HEK293 (cell line): ENCODE results near the gene KCNIP4.

Source experiments
- CTCF ChIA-PET: fragments of 350-600 bp; formaldehyde crosslinking; extraction: SDS; loops from one replicate; lab custom pipeline; 2021; ENCODE audit warnings: antibody characterized with exemption; lab: Yijun Ruan, JAX
- POLR2A ChIA-PET: fragments of 300-600 bp; formaldehyde crosslinking; extraction: SDS; loops from one replicate; lab custom pipeline; 2020; ENCODE audit warnings: antibody characterized with exemption, inconsistent platforms; lab: Yijun Ruan, JAX
- H3K27ac ChIP-seq: fragments of 200-500 bp; sonication (Bioruptor generic); 2 replicates; pipeline ENCODE4 v1.5.1; 2014; ENCODE audit warnings: low read depth, low read length, control low read depth, inconsistent platforms; ENCODE audit errors: extremely low read depth
- H3K36me3 ChIP-seq, 2 experiments: fragments of 200-500 bp in 1 of 2; sonication (Bioruptor generic) in 1 of 2; 1 replicate in 1 of 2; 2 replicates in 1 of 2; pipeline ENCODE4 v1.5.1; 2014 to 2017; ENCODE audit warnings: inconsistent platforms in 2 of 2, low read length in 2 of 2; ENCODE audit not compliant: control insufficient read depth in 2 of 2, insufficient read depth in 1 of 2
- H3K4me1 ChIP-seq: fragments of 200-500 bp; sonication (Bioruptor generic); 2 replicates; pipeline ENCODE4 v1.5.1; 2014; ENCODE audit warnings: mild to moderate bottlenecking, low read length, inconsistent platforms; ENCODE audit not compliant: control insufficient read depth, insufficient read depth
- H3K4me3 ChIP-seq: 2 replicates; pipeline ENCODE4 v1.5.1; 2011; ENCODE audit warnings: low read depth, mild to moderate bottlenecking, control low read depth, low read length, moderate library complexity
- H3K9me3 ChIP-seq: fragments of 200-500 bp; sonication (Bioruptor generic); 2 replicates; pipeline ENCODE4 v1.5.1; 2014; ENCODE audit warnings: low read depth, low read length, inconsistent platforms; ENCODE audit not compliant: control insufficient read depth, insufficient read depth
- CTCF ChIP-seq: fragments of 450-650 bp; formaldehyde crosslinking; IDR thresholded peaks from 2 replicates; pipeline ENCODE4 v1.5.1; 2016; ENCODE audit warnings: missing biosample characterization, missing genetic modification characterization
- GLIS2 ChIP-seq: fragments of 450-650 bp; formaldehyde crosslinking; IDR thresholded peaks from 2 replicates; pipeline ENCODE4 v1.5.1; 2016; ENCODE audit warnings: missing biosample characterization, missing genetic modification characterization
- INSM2 ChIP-seq: fragments of 450-650 bp; formaldehyde crosslinking; IDR thresholded peaks from 2 replicates; pipeline ENCODE4 v1.5.1; 2016; ENCODE audit warnings: missing biosample characterization, missing genetic modification characterization
- KLF16 ChIP-seq: fragments of 450-650 bp; formaldehyde crosslinking; IDR thresholded peaks from 2 replicates; pipeline ENCODE4 v1.5.1; 2017; ENCODE audit warnings: missing biosample characterization, missing genetic modification characterization
- MEIS1 ChIP-seq: sonication (generic); formaldehyde crosslinking; IDR thresholded peaks from 2 replicates; pipeline ENCODE4 v1.8.1; 2022; ENCODE audit warnings: missing genetic modification reagents, mild to moderate bottlenecking, borderline replicate concordance
- PRDM4 ChIP-seq: fragments of 450-650 bp; formaldehyde crosslinking; IDR thresholded peaks from 2 replicates; pipeline ENCODE4 v1.5.1; 2017; ENCODE audit warnings: missing biosample characterization, missing genetic modification characterization
- YY1 ChIP-seq: fragments of 450-650 bp; formaldehyde crosslinking; IDR thresholded peaks from 2 replicates; pipeline ENCODE4 v1.5.1; 2018; ENCODE audit warnings: missing biosample characterization, missing genetic modification characterization
- ZBTB10 ChIP-seq: fragments of 450-650 bp; formaldehyde crosslinking; IDR thresholded peaks from 2 replicates; pipeline ENCODE4 v1.5.1; 2016; ENCODE audit warnings: missing biosample characterization, missing genetic modification characterization
- ZBTB8A ChIP-seq: fragments of 450-650 bp; formaldehyde crosslinking; IDR thresholded peaks from 2 replicates; pipeline ENCODE4 v1.5.1; 2016; ENCODE audit warnings: missing biosample characterization, missing genetic modification characterization
- ZNF112 ChIP-seq: fragments of 450-650 bp; formaldehyde crosslinking; IDR thresholded peaks from 2 replicates; pipeline ENCODE4 v1.5.0; 2017; ENCODE audit warnings: missing biosample characterization, missing genetic modification characterization
- ZNF114 ChIP-seq: fragments of 450-650 bp; formaldehyde crosslinking; IDR thresholded peaks from 2 replicates; pipeline ENCODE4 v1.5.0; 2017; ENCODE audit warnings: missing biosample characterization, missing genetic modification characterization
- ZNF19 ChIP-seq: fragments of 450-650 bp; formaldehyde crosslinking; IDR thresholded peaks from 2 replicates; pipeline ENCODE4; 2016; ENCODE audit warnings: missing biosample characterization, missing genetic modification characterization, low read depth
- ZNF341 ChIP-seq: fragments of 450-650 bp; formaldehyde crosslinking; IDR thresholded peaks from 2 replicates; pipeline ENCODE4; 2016; ENCODE audit warnings: low read depth, missing biosample characterization, missing genetic modification characterization
- ZNF513 ChIP-seq: fragments of 450-650 bp; IDR thresholded peaks from 2 replicates; pipeline ENCODE4 v1.5.1; 2018; ENCODE audit warnings: missing biosample characterization, missing genetic modification characterization
- ZNF600 ChIP-seq: fragments of 450-650 bp; formaldehyde crosslinking; IDR thresholded peaks from 2 replicates; pipeline ENCODE4 v1.5.1; 2016; ENCODE audit warnings: missing biosample characterization, missing genetic modification characterization
- ZNF626 ChIP-seq: fragments of 450-650 bp; sonication (Bioruptor Pico); formaldehyde crosslinking; IDR thresholded peaks from 2 replicates; pipeline ENCODE4 v1.5.1; 2018; ENCODE audit warnings: missing biosample characterization, missing genetic modification characterization, inconsistent platforms
- ZNF654 ChIP-seq: fragments of 450-650 bp; formaldehyde crosslinking; IDR thresholded peaks from 2 replicates; pipeline ENCODE4 v1.5.1; 2016; ENCODE audit warnings: low read depth, missing biosample characterization, missing genetic modification characterization
- ZNF658 ChIP-seq: fragments of 450-650 bp; formaldehyde crosslinking; IDR thresholded peaks from 2 replicates; pipeline ENCODE4; 2016; ENCODE audit warnings: missing biosample characterization, missing genetic modification characterization
- ZNF660 ChIP-seq: fragments of 450-650 bp; IDR thresholded peaks from 2 replicates; pipeline ENCODE4 v1.5.1; 2018; ENCODE audit warnings: missing biosample characterization, mild to moderate bottlenecking, missing genetic modification characterization
- ZNF692 ChIP-seq: fragments of 450-650 bp; formaldehyde crosslinking; IDR thresholded peaks from 2 replicates; pipeline ENCODE4 v1.5.1; 2016; ENCODE audit warnings: missing biosample characterization, missing genetic modification characterization
- ZNF785 ChIP-seq: fragments of 450-650 bp; formaldehyde crosslinking; IDR thresholded peaks from 2 replicates; pipeline ENCODE4 v1.5.1; 2016; ENCODE audit warnings: missing biosample characterization, missing genetic modification characterization
- ZSCAN23 ChIP-seq: fragments of 450-650 bp; formaldehyde crosslinking; IDR thresholded peaks from 2 replicates; pipeline ENCODE4 v1.5.1; 2016; ENCODE audit warnings: missing biosample characterization, missing genetic modification characterization

KCNIP4 gene

GRCh38 chr4:21765810-21766407 lies 182.7 kb downstream of the KCNIP4 start:
- CTCF ChIA-PET: interaction anchor here (0.6 to 5.9 kb wide), 8 partner anchors 10 to 460 kb away, joined by 3 to 147 read pairs (median 3); no protein-coding TSS in a partner anchor

GRCh38 chr4:21763855-21764254 lies 184.7 kb downstream of the KCNIP4 start:
- POLR2A ChIA-PET: no interaction called here
- Histone ChIP-seq H3K27ac (no peak overlapping the region), H3K36me3 (no peaks in the 10 kb centered on the region), H3K4me1 (no peaks in the 10 kb centered on the region), H3K4me3 (no peak overlapping the region), H3K9me3 (no peaks in the 10 kb centered on the region)
- CTCF ChIA-PET: interaction anchor here (0.9 to 5.9 kb wide), 4 partner anchors 11 to 251 kb away, joined by 4 to 147 read pairs (median 4); no protein-coding TSS in a partner anchor
- TF ChIP-seq PRDM4 (tag by site-specific recombination) (no peak), ZNF114 (tag by site-specific recombination) (no peak), KLF16 (tag by site-specific recombination) (no peak), MEIS1 (CRISPR knock-in tag) (no peak), ZNF692 (no peak), INSM2 (tag by site-specific recombination) (no peak), ZNF341 (tag by site-specific recombination) (no peak)

More at GRCh38 chr4:21765810-21766407, 182.7 kb downstream of the KCNIP4 start:
- Histone ChIP-seq H3K27ac (no peak overlapping the region), H3K4me3 (no peak overlapping the region), H3K4me1 (no peaks in the 10 kb centered on the region), H3K9me3 (no peaks in the 10 kb centered on the region), H3K36me3 (no peaks in the 10 kb centered on the region)
- TF ChIP-seq CTCF (tag by site-specific recombination) (peak; percentile 29; the same call in 1 of the 2 replicates), ZNF626 (tag by site-specific recombination) (no peak), ZNF660 (tag by site-specific recombination) (no peak), ZNF600 (tag by site-specific recombination) (no peak), ZNF654 (tag by site-specific recombination) (peak; percentile 64), YY1 (peak; percentile 37; the same call in 1 of the 2 replicates), ZNF112 (tag by site-specific recombination) (no peak), ZBTB10 (tag by site-specific recombination) (no peak), ZNF658 (tag by site-specific recombination) (no peak), ZNF513 (tag by site-specific recombination) (no peak), ZBTB8A (tag by site-specific recombination) (no peak), GLIS2 (tag by site-specific recombination) (no peak), ZSCAN23 (no peak), ZNF19 (no peak), ZNF785 (tag by site-specific recombination) (no peak)
- POLR2A ChIA-PET: no interaction called here
